GM18519 (cell line): ENCODE measurements around the gene CSNK1D.

ENCODE experiments used
- ATAC-seq: cut with Tn5 transposase; IDR thresholded peaks from one replicate; pipeline ENCODE4 v1.9.1; 2021; ENCODE audit warnings: mild to moderate bottlenecking, moderate library complexity; ENCODE audit not compliant: unreplicated experiment, low FRiP score

The CSNK1D gene

DNA sequence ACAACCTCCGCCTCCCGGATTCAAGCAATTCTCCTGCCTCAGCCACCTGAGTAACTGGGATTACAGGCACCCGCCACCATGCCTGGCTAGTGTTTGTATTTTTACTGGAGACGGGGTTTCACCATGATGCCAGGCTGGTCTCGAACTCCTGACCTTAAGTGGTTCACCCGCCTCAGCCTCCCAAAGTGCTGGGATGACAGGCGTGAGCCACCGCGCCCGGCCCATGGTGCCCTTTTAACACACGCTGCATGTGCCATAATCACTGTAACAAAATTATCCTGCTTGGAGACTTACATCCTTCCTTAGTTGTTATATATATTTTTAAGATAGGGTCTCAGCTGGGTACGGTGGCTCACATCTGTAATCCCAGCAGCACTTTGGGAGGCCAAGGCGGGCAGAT, 38.5 kb upstream of the CSNK1D start:
- no peak for ATAC-seq

DNA sequence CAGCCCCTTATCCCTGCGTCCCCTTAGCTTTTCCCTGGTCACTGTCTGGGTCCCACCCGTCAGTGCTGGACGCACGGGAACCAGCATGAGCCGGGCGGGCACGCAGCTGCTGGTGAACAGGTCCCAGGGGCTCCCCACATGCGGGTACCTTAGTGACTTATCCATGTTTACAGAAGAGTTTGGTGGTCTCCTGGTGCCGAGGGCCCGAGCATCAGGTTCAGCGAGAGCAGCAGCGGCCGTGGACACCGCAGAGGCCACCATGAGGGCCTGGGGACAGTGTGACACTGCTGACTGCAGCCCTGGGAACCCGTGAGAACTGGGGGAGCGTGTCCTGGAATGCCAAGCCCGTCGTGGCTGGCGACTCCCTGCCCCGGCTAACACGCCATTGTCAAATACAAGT, 37.4 kb upstream of the CSNK1D start:
- no peak for ATAC-seq

DNA sequence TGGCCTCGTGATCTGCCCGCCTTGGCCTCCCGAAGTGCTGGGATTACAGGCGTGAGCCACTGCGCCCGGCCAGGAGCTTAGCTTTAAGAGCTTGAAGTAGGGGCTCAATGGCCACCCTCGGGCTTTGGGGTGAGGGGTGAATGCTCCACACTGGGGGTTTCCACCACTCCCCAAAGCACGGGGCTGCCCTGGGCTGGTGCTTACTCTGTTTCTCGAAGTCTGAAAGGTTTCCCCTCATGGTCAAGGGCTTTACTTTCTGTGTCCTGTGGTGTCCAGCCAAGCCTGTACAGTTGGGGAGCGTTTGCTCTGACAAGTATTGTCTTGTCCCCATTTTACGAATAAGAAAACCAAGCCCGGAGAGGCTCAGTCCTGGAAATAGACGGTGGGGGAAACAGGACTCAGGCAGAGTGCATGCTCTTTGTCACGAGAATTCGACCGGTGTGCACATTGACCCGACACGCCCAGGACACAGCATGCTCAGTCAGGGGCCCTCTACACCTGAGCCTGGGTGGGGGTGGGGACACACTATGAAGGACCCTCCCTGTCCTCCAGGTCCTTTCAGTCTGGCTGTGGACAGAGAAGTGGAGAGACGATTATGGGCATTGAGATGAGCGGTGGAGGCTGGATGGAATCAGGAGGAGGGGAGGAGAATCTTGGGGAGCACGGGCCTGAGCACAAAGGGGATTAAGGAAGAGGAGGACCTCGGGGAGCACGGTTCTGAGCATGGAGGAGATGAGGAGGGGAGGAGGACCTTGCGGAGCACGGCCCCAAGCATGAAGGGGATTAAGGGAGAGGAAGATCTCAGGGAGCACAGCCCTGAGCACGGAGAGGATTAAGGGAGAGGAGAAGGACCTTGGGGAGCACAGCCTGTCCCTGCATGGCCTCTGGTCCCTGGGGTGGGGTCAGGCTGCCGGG, 36.4 kb upstream of the CSNK1D start:
- ATAC-seq, result no peak

DNA sequence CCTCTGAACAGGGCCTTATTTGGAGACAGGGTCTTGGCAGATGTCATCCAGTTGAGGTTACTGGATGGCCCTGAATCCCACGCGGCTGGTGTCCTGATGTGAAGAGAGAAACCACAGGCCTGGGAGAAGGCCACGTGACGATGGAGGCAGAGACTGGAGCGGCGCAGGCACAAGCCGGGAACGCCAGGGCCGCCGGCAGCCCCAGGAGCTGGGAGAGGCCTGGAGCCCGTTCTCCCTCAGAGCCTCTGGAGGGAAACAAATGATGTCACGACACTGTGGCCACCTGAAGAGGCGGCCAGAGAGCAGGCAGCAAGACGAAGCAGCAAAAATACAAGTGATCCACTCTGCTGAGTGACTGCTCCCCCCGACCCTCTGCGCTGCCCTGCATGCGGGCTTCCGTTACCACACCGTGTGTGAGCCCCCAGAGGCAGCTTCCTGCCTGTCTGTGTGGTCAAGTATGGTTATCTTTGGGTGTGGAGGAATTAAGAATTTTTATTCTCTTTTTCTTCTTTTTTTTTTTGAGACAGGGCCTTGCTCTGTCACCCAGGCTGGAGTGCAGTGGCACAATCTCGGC, 32.3 kb upstream of the CSNK1D start:
- ATAC-seq, result no peak

DNA sequence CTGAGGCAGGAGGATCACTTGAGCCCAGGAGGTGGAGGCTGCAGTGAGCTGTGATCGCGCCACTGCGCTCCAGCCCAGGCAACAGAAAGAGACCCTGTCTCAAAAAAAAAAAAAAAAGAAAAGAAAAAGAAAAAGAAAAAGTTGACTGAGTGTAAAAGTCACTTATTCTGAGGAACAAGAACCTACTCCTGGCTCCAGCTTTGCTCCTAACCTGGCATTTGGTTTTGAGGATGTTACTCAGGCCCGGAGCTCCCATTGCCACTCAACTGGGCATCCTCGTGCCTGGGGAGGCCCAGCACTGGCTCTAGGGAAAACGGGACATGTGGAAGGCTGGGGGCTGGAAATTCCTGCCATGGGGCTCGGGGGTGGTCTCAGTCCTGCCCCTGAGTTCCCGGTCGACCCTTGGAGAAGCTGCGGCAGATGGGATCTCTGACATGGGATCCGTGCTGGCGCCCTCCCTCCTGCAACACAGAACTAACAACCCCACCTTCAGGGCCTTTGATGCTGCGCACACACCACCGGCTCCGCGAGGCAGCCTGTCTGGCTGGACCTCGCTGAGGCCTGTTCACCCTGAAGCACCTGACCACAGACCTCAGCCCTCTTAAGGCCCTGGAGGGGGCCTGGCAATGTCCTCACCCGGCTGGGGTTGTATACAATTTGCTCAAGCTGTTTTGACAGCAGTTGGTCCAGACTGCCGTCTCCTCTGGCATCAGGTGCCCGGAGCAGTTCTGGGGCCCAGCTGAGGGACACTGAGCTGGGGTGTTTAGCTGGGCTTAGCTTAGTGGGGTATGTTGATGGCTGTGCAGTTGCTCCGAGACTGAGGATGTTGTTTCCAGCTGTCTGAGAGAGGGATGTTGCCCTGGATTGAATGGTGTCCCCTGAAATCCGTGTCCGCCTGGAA, 31.6 kb upstream of the CSNK1D start:
- ATAC-seq, result no peak

DNA sequence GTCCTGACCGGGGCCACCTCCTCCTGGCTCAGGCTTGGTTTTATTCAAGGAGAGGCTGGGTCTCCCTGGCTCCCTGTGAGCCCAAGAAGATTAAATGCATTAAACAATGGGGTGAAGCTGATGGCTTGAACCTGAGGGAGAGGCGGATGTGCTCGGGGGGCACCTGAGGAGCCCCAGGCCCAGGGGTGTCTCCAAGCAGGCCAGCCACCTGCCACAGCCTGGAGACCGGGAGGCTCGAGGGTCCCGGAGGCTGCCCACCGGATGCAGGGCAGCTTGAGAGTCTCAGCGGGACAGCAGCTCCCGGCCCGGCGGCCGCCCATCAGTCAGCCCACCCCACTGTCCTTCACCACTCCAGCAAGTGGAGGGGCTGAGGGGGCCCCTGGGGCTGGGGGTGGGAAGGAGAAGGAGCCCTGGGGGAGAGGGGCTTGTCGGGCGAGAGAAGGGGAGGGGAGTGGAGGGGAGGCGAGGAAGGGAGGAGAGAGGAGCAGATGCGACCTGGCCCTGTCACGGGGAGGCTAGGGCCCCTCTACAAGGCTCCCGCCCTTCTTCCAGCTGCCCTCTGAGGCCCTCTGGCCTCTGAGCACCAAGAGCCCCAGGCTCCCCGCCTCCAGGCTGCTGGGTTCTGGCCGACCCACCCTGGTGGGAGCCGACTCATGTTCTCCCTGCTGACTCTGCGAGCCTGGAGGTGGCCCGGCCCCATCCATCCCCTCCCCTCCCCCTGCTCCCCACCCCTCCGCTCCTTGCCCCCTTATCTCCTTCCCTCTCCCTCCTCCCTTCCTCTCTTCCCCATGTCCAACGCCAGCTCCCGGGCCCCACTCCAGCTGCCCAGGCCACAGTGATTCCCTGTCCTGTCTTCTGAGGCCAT, 30.7 kb upstream of the CSNK1D start:
- no peak for ATAC-seq

DNA sequence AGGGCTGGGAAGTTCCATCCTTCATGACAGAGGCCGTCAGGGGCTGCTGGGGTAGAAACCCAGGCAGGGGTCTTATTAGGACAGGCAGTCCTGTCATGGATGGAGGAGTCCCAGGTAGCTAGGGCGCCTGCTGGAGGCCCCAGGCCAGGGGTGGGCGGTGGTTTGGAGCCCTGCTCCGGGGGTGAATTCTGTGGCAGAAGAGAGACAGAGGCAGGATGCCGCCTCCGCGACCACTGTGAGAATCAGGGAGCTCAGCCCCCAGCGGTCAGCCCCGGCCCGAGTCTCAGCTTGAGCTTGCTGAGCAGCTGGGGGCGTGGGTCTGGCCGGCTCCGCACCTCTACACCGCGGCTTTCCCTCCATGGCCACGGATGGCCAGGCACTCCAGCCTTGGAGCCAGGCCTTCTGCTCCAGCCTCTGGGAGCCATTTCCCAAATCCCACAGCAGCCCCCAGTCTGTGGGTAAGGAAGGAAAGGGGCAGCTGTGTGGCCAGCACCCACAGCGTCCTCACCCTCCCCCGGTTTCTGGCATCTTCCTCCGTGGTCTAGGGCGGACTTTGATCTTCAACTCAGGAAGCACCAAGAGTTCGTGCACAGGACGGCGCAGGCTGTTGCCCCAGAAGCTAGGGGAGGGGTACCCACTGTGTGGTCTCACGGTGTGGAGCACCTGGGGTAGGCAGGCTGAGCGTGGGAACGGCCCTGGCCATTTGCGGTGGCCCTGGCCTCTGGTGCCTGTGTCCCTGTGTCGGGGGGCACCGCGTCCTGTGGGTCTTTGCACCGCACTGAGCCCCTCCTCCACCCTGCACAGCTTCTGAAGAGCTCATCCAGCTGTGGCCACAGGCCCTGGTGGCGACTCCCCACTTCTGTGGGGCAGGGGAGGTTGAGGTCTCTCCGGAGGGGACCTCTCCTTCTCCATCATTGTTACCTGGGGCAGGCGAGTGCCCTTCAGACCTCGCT, 29.8 kb upstream of the CSNK1D start:
- no peak for ATAC-seq

DNA sequence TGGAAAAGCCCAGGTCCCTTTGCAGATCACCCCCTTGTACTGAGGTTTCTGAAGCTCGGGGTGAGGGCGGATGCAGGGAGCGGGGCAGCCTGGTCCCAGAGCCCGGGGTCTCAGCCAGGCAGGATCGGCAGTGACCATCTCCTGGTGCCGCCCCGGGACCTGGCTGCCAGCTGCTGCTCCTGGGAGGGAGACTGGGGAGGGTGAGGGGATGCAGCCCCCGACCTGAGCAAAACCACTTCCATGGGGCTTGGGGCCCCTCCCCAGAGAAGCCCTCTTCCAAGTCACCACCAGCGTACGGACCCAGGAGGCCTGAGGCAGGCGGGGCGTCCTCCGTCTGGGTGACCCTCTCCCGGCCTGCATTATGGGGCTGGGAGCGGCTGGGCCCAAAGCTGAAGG, 29.1 kb upstream of the CSNK1D start:
- ATAC-seq, result no peak

DNA sequence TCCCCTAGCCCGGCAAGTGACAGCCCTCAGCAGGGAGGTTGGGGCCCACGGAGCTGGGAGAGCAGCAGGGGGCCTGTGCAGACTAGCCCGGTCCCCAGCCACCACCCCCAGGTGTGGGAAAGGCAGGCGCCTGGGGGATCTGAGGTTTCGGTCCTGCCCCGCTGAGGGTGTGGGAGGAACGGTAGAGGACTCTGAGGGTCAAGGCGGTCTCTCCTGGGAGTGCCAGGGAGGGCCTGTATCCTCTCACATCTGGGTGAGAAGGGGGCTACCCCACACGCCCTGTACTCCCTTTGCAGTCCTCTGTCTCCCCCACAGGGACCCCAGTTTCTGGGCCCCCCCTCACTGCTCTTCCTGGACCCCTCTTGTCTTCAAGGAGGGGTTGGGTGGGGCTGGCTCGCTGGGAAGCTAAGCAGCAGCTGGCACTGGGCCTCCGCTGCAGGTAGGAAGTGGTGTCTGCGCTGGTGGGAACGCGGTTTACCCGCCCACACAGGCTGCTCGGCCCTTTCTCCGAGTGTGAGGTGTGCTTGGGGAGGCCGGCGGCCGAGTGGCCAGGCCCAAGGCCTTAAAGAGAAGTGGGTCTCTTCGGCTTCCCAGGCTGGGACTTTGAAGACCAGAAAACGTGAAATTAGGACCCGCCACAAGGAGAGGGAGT, 28.5 kb upstream of the CSNK1D start:
- ATAC-seq, result no peak

DNA sequence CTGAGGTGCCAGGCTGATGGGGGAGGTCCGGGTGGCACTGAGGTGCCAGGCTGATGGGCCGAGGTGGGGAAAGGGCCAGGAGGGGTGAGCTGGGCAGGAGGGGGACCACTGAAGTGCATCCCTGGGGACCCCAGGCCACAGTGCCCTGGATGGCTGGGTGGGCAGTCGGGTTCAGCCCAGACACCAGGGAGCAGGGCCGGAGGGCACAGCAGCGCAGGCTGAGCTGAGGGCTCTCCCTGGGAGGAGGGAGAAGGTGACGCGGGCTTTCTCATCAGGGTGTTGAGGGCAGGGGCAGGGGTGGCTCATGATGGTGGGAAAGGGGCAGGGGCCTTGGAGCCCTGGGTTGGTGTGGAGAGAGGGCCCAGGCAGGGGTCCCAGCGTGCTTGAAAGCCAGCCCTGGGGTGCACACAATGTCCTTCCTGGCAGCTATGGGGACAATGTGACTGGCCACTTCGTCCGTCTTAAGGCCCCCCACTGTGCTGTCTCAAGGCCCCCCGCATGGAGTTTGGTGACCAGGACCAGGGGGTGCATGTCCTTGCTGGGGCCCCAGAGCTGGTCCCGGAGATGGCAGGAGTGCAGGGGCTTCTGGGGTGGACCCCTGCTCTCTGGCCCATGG, 27.9 kb upstream of the CSNK1D start:
- ATAC-seq, result no peak

DNA sequence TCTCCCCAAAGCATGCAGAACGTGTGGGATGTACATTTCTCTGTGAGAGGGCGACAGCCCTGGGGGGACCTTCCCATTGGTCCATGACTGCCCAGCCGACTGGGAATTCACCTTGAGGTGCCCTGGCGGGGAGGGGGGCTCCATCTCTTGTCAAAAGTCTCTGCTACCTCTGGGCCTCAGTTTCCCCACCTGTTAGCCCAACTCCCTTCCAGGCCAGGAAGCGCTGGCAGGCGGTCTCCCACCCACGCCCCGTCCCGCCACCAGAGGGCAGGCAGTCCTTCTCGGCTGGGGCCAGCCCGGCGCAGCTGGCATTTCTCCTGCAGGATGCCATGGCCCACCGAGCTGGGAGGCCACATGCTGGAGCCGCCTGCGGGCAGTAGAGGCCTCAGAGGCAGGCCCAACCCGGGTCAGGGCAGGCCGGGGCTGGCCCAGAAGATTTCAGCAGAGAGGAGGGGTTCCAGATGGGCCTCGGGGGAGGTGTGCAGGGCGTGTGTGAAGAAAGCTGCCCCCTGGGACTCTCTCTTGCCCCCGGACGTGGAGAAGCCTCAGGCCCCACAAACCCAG, 27.3 kb upstream of the CSNK1D start:
- ATAC-seq, result no peak

DNA sequence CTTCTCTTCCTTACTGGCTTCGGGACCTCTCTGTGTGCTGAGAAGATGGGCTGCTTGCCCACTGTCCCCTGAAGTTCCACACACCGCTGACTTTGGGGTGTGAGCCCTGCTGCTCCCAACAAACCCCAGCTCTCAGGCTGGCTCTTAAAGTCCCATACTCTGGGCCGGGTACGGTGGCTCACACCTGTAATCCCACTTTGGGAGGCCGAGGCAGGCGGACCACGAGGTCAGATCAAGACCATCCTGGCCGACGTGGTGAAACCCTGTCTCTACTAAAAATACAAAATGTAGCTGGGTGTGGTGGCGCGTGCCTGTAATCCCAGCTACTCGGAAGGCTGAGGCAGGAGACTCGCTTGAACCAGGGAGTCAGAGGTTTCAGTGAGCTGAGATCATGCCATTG, 26.7 kb upstream of the CSNK1D start:
- ATAC-seq, result no peak

DNA sequence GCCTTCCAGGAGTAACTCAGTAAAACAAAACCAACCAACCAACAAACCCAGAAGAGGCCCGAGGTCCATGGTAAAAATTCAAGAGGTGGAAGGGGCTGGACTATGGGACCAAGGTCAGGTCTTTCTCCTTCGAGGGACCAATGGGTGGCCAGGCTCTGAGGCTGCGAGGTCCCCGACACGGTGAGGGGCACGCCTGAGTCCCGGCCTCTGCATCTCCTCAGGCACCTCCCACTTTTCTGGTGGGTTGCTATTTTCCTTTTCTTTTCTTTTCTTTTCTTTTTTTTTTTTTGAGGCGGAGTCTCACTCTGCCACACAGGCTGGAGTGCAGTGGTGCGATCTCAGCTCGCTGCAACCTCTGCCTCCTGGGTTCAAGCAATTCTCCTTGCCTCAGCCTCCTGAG, 26.0 kb upstream of the CSNK1D start:
- no peak for ATAC-seq

DNA sequence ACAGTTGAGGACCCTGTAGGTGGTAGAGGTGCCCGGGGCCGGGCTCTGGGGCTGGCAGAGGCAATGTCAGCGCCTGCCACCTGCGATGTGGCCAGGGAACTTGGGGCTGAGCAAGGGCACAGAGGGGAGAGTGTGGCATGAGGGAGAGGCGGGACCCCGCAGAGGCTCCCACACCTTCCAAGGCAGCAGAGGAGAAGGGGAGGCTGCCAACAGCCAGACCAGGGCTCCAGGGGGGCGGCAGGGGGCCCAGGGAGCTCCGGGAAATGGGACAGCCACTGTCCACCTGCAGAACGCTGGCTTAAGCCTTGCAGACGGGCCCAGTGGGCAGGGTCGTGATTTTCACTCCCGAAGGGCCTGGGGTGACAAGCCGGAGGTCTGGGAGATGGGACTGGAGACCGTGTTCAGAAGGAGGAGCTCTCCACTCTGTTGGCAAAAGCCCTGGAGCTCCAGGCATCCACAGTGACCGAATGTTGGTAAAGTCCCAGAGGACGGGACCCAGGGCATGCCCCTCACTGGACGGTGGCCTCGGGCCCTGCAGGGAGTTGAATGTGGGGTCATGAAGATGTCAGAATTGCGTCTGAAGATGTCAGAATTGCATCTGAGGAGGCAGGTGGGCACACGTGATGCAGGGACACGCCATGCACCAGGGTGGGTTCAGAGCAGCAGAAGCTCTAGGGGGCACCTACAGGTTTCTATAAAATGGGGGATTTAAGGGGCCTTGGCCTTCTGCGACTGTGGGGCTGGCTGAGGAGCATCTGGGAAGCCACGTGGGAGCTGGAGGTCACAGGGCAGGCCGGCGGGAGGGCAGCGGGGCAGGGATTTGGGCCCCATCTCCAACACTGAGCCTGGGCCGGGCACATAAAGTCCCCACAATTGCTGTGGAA, 25.3 kb upstream of the CSNK1D start:
- no peak for ATAC-seq

DNA sequence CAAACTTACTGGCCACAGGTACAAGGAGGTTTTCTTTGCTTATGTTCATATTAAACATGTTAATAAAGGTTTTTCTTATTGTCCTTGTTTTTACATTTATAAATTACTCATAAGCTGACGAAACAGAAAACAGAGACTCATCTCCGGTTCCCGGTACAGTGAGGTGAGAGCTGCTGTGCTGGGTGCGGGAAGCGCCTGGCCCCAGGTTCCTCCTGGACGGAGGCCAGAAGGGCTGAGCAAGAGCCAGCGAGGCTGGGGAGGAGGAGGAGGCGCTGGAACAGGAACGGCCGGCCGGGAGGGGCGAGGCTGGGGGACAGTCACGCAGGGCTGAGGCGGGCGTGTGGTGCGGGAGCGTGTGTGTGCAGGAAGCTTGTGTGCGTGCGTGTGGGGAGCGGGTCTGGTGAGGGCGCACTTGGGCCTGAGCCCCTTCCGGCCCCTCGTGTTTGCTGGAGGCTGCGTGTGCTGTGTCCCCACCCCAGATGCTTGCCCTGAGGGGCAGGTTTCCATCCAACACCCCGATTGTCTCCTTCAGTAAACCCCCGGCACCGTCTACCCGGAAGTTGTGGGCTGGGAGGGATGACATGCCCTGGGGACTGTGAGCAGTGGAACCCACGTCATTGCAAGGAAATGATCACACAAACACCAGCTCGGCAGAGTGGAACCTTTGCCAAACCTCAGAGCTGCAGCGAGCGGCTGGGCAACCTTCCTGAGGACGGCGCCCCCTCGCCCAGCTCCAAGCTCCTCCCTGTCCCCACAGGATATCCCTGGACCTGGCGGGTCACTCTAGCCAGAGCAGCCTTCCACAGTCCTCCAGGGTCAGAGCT, 24.4 kb upstream of the CSNK1D start:
- no peak for ATAC-seq

DNA sequence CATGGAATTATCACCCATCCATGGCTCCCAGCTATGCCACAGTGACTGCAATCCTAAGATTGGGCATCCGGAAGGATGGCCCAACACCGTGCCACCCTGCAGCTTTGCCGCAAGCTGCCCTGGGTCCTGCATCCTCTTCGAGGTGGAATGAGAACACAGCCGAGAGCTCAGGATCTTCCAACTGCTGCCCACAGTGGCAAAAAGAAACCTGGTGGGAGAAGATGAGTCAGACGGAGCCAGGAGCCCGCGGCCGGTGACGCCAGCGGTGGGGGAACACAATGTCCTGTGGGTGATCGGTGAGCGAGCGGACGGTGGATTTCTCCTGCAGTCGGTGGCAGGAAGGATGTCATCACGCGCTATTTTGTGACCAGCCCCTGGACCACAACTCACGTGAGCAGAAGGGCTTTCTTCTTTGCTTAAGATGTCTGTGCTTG, 23.8 kb upstream of the CSNK1D start:
- ATAC-seq, result no peak
